HG03103 (cell line): ENCODE measurements around the gene PBRM1.
A peak's percentile ranks its signal among the peaks of the same experiment; 100 is the strongest.
"Not testable (repeated sequence)": the region's sequence is repeated elsewhere in the genome, so short reads cannot be mapped to it uniquely, and the experiment has no call there.

ENCODE experiments used
- ATAC-seq: cut with Tn5 transposase; IDR thresholded peaks from one replicate; pipeline ENCODE4 v1.9.1; 2021; ENCODE audit warnings: low read depth; ENCODE audit not compliant: unreplicated experiment

PBRM1 gene

DNA sequence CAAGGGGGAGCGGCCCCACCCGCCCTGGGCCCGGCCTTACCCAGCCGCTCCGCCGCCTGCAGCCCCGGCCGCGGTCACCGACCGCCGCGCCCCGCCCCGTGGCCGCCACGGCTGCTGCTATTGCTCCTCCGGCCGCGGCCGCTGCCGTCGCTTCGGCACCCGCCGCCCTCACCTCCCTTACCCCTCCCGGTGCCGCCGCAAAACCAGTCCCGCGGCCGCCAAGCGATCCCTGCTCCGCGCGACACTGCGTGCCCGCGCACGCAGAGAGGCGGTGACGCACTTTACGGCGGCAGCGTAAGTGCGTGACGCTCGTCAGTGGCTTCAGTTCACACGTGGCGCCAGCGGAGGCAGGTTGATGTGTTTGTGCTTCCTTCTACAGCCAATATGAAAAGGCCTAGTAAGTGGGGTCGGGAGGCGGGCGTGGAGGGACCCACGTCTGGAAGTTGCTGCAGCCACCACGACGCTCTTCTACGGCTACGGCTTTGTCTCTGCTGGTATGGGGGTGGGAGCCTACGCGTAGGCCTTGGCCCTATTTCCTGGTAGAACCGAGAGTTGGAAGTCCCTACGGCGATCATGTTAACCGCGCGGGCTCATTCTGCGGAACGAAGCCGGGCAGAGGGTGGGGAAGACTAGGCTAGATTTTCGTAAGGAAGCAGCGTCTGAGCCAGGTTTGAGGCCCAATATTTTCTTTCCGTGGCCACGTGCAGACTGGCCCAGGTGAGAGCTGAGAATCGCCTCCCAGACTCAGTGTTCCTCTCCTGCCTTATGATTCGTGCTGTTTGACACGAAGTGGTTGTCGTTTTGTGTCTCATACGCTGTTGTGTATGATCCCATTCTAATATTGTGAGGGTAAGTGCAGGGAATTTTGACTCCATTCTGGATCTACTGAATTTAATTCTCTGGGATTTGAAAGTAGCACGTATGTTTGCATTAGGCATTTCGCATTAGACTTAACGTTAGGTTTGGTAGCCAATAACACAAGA lies at the start of gene PBRM1, which contains the start of gene GNL3:
PBRM1 (minus strand) TSS at position 205 of the 983 bp plus-strand sequence.
GNL3 (plus strand) TSS at position 324 of the 983 bp plus-strand sequence; CDS start at position 385, 61 bp downstream.
- peak; percentile 47 for ATAC-seq

DNA sequence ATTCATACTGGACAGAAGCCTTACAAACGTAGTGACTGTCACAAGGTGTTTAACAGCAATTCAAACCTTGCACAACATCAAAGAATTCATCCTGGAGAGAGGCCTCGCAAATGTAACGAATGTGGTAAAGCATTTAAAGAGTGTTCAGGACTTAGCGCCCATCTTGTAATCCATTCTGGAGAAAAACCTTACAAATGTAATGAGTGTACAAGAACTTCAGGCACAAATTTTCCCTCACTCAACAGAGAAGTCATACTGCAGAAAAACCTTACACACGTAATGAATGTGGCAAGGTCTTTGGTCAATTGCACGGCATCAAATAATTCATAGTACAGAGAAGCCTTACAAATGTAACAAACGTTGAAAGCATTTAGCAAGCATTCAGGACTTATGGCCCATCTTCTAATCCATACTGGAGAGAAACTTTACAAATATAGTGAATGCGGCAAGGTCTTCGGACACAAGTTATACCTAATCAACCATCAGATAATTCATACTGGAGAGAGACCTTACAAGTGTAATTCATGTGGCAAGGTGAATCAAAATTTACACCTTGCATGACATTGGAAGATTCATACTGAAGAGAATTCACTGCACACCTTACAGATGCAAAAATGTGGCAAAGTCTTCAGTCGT lies 47.7 kb upstream of the PBRM1 start:
- ATAC-seq, result no peak

DNA sequence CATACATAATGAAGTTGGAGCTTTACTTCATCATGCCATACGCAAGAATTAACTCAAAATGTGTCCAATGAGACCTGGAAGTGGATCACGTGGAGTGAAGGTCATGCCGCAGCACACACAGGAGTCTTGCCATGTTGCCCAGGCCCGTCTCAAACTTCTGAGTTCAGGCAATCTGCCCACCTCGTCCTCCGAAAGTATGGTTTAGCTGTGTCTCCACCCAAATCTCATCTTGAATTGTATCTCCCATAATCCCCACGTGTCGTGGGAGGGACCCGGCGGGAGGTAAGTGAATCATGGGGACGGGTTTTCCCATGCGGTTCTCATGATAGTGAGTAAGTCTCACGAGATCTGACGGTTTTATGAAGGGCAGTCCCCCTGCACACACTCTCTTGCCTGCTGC lies 45.9 kb upstream of the PBRM1 start:
- ATAC-seq, result no peak

DNA sequence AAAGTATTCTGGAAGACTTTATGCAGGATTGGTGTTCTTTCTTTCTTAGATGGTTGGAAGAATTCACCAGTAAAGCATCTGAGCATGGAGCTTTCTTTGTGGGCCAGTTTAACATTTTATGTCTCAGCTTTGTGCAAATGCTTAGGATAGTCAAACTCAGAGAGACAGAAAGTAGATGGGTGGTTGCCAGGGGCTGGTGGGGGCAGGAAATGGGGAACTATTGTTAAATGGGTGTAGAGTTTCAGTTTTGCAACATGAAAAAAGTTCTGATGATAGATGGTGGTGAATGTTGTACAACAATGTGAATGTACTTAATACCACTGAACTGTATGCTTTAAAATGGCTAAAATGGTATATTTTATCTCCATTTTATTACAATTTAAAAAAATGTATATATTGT lies 45.0 kb upstream of the PBRM1 start:
- no peak for ATAC-seq

DNA sequence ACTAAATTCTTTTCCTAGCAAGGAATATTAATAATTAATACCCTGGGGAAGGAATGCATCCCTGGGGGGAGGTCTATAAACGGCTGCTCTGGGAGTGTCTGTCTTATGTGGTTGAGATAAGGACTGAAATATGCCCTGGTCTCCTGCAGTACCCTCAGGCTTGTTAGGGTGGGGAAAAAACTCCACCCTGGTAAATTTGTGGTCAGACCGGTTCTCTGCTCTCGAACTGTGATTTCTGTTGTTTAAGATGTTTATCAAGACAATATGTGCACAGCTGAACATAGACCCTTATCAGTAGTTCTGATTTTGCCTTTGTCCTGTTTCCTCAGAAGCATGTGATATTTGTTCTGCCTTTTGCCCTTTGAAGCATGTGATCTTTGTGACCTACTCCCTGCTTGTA lies 43.0 kb upstream of the PBRM1 start:
- ATAC-seq, result not testable (repeated sequence)

DNA sequence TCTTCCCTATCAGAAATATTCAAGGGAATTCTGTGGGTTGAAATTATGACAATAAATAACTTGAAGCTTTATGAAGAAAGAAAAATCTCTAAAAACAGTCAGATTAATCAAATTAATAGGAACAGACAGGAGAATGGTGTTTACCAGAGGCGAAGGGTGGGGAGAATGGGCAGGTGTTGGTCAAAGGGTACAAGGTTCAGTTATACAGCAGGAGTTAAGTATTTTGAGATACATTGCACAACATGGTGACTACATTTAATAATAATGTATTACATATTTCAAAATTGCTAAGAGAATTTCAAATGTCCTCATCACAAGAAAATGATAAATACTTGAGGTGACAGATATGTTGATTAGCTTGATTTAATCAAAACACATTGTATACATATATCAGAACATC lies 38.8 kb upstream of the PBRM1 start:
- ATAC-seq, result no peak

DNA sequence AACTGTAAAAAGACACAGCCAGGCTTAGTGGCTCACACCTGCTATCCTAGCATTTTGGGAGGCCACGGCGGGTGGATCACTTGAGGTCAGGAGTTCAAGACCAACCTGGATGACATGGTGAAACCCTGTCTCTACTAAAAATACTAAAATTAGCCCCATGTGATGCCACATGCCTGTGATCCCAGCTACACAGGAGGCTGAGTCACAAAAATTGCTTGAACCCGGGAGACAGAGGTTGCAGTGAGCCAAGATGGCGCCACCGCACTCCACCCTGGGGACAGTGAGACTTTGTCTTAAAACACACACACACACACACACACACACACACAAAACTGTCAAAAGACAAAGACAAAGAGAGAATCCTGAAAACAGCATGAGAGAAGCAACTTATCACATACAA lies 38.2 kb upstream of the PBRM1 start:
- ATAC-seq, result no peak

DNA sequence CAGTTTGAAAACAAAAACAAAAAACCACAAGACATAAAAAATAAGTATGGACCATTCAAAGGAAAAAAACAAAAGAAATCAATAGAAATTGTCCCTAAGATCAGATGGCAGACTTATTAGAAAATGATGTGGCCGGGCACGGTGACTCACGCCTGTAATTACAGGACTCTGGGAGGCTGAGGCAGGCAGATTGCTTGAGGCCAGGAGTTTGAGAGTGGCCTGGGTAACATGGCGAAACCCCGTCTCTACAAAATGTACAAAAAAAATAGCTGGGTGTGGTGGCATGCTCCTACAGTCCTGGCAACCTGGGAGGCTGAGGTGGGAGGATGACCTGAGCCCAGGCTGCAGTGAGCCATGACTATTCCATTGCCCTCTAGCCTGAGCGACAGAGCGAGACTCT lies 36.8 kb upstream of the PBRM1 start:
- ATAC-seq, result no peak

DNA sequence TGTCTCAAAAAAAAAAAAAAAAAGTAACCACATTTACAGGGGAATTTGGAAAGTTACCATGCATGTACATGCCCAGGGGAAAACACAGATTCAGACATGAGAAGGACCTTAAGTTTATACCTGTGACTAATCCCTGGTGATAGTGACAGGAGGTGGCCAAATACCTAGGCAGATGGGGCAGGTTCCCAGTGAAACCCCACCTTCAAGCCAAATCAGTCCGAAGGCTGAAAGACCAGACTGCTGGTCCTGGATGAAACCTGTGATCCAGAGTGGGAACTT lies 36.0 kb upstream of the PBRM1 start:
- ATAC-seq, result no peak

DNA sequence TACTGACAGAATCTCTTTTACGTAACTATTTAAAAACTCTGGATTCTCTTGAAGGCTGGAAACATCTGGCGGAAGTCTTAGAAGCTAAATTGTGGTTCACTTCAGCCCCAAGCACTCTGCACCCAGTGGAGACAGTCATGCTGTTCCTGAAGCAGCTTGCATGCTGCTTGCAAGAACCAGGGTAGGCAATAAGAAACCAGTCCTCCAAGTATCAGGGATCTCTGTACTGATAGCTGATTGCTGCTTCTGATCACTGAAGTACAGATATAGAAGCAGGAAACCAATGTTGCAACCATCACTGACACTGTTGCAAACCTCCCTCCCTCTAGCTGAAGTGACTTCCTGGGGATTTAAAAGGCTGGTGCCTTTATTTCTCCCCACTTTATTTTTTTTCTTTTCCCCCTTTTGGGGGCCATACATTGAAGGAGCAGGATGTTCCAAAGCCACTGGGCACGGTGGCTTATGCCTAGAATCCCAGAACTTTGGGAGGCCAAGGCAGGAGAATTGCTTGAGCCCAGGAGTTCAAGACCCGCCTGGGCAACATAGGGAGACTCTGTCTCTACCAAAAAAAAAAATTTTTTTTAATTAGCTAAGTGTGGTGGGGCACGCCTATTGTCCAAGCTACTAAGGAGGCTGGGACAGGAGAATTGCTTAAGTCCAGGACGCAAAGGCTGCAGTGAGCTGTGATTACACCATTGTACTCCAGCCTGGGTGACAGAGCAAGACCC lies 35.5 kb upstream of the PBRM1 start:
- ATAC-seq, result peak; percentile 79

DNA sequence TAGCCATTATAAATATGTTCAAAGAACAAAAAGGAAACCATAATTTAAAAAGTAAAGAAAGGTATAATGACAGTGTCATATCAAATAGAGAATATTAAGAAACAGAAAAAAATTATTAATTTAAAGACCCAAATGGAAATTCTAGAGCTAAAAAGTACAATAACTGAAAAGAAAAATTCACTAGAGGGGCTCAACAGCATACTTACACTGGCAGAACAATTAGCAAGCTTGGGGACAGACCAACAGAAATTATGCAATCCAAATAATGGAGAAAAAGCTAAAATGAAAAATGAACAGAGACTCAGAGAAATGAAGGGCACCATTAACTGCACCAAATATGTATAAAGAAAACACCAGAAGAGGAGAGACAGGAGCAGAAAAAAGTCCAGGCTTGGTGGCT lies 33.9 kb upstream of the PBRM1 start:
- ATAC-seq, result no peak

DNA sequence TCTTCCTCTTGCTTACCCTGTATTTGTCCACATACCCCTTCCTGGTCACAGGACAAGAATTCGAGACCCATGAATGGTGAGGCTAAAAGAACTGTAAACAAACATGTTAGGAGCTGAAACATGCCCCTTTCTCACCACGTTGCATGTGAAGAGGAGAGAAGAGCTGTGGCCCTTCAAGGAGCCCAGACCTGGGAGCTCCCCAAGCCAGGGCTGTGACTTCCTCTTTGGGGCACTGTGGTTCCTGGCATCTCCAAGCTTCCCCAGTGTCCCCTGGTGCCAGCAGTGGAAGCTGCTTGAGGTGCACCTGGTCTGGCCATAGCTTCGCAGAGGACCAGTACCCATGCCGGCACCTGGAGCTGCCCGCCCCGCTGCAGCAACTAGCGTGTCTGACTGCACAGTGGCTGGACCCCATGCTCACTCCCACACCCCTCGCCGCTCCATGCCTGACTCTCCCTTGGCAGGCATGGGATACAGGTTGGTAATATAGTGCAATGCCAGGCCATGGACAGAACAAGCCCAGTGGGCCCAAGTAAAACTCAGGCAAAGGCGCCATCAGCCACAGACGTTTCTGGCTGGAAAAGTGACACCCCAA lies 30.1 kb upstream of the PBRM1 start:
- no peak for ATAC-seq

DNA sequence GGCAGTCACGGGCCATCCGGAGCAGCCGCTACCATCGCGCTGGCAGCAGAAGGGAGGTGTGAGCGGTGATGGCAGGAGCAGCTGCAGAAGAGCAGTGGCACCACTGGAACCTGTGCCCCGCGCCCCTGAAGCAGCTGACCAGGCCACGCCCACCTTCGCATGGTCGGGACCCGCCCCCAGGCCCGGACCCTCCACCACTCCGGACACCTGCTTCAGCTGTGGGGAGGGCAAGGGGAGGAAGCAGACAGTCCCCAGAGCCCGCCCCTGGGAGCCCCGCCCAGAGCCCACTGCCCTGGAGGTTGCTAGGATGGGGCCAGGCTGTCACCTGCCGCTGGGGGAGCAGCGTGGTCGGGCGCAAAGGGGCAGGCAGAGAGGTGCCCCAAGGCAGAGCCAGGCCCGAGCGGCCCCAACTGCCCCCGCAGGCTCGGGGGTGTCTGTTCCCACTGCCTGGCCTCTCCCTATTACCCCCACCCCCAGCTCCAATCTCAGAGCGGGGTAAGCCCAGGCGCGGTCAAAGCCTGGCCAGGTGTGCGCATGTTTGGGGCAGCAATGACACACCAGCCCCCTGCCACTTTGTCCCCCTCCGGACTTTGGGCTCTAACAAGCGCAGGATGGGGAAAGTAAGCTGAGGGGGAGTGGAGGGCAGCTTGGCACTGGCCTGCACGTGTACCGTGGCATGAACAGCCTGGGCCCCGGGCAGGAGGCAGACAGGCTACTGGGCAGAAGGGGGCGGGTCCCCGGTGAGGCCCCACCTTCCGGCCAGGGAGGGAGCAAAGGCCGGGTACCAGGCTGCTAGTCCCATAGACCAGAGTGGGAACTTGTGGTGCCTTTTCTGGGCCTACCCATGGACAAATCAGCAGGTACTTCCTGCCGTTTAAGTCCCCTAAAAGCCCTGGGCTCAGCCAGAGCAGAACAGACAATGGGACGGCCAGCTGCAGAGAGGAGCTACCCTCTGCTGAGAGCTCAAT lies 28.9 kb upstream of the PBRM1 start:
- no peak for ATAC-seq

DNA sequence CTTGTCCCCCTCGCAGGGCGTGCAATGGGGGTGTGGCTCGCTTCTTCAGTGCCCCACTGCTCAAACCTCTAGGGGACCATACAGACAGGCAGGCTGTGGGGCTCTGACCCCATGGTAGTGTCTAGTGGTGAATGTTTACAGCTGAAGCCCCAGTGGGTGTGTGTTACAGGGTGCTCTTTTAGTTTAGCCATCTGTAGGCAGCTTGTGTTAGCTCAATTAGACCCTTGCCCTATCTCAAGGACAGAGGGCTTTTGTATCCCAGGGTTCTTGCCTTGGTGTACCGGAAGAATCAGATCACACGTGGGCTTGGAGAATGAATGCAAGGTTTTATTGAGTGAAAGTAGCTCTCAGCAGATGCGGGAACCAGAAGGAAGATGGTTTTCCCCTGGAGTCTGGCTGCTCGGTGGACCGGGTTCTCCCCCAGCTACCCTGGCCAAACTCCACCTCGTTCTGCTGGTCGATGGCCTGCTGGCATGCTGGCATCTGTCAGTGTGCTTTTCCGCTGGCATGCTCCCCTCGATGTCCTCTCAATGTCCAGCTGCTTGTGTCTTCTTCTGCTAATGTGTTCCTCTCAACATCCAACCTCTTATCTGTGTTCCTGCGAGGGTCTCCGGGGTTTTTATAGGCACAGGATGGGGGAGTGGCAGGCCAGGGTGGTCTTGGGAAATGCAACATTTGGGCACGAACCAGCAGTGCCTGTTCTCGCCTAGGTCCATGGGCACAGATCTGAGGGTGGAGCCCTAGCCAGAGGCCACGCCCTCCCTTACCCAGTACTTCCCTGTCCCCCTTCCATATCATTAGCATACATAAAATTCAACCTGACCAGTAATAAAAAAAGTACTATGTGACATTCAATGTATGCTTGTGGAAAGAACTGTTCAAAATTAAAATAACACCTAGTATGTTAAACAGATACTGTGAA lies 26.8 kb upstream of the PBRM1 start:
- ATAC-seq, result no peak

DNA sequence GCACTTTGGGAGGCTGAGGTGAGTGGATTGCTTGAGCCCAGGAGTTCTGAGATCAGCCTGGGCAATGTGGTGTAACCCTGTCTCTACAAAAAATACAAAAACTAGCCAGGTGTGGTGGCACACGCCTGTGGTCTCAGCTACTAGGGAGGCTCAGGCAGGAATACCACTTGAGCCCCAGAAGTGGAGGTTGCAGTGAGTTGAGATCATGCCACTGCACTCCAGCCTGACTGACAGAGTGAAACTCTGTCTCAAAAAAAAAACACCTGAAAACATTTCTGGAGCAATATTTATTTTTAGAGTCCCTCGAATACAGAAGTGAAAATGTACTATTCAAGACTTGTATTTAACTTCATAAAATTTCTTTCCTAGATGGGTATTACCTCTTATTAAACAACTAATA lies 24.8 kb upstream of the PBRM1 start:
- no peak for ATAC-seq

DNA sequence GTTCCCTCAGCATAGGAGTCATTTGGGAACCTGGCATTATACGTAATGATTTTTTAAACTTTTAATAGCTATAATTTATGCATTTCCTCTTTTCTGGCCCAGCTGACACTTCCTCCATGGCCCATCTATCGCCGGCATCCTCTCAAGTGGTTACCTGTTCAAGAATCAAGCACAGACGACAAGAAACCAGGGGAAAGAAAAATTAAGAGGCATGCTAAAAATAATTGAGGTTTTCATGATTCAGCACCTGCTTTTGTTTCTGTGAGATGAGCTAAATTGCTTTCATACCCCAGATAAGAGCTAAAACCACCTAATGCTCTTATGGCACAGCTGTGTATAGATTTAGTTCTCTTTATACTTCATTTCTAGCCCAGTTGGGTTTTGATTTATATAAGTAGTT lies 21.9 kb upstream of the PBRM1 start:
- no peak for ATAC-seq

DNA sequence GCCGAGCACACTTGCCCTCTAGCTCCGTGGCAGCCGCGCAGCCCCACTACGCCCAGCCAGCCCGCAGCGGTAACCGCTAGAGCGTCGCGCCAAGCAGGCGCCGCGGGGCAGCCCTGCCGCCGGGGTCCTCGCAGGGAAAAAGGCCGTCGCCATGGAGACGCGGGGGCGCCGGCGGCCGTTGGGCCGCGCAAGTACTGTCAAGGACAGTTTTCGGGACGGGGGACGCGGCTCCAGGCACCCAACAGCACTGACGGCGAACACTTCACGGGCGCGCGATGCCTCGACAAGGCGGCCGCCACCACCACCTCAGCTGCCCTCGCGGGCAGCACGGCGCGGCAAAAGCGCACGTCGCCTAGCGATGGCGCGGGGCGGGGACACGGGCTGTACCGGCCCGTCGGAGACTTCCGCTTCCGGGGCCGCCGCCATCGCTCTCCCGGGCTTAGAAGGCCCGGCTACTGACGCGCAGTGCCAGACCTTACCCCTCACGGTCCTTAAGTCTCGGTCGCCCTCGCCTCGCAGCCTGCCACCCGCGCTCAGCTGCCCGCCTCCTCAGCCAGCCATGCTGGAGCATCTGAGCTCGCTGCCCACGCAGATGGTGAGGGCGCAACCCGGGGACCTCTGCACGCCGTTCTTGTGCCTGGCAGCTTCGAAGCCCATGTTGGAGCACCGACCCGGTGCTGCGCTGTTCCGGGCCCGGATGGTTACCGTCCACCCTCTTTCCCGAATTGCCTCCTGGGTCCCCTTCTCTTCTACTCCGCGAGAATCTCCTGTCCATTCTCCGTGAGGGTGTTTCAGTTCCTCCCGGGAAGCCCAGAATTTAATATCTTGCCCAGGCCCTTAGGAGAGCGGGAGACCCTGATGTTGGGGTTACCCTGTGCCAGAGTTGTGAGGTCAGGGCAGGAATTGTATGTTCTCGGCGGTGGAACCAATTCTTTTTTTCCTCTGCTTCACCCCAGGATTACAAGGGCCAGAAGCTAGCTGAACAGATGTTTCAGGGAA lies 20.3 kb upstream of the PBRM1 start, which contains the start of the genes GLT8D1 and SPCS1:
GLT8D1 (minus strand) TSS at position 104 of the 999 bp plus-strand sequence. CDS start 5,331 bp downstream, outside the sequence.
SPCS1 (plus strand) TSS at position 419 of the 999 bp plus-strand sequence; CDS start at position 560, 141 bp downstream.
- ATAC-seq, result peak; percentile 65

DNA sequence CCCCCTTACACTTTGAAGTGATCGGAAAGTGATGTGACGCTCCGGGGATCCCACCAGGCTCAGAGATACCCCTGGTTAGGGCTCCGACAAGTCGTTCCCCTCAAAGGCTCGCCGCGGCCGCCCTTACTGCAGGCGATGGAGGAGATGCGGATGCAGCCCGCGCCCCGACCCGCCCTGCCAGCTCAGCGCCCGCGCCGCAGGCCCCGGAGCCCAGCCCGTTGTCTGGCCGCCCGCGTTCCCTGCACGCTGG lies 19.6 kb upstream of the PBRM1 start:
- ATAC-seq, result no peak
